Measurements from ENCODE around the gene GPR85.

DNA sequence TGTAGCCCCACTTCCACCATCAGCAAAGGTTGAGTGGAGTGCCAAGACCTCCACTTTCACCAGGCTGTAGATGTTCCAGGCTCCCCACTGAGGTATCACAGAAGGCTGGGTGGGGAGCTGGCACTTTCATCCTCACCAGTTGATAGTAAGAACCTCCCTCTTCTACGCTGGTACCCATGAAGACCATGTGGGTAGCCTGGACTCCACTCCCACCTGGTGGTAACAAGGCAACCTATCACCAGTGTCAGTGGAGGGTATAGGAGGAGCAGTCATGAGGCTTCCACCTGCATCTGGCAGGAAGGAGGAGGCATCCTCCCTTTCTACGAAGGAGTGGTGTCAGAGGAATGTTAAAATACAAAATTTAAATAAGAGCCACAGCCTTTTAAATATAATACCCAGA lies 27.3 kb upstream of the GPR85 start:
- TF ChIP-seq EZH2 (IDR thresholded peaks at IDR 0.05) (no peak), POLR2AphosphoS5 (IDR thresholded peaks at IDR 0.05; ENCODE audit: borderline replicate concordance, low read depth, low read length) (no peak)
